GM12892 (cell line): ENCODE data around the gene AHRR.

ENCODE experiments used
- POLR2A ChIP-seq: IDR thresholded peaks from 2 replicates; pipeline ENCODE4 v1.6.1; 2011; ENCODE audit warnings: low read depth, low read length, control low read depth
- POLR2AphosphoS5 ChIP-seq: IDR thresholded peaks from 2 replicates; pipeline ENCODE4 v1.6.1; 2011; ENCODE audit warnings: low read depth, low read length, control low read depth
- TAF1 ChIP-seq: IDR thresholded peaks from 2 replicates; pipeline ENCODE4 v1.6.1; 2011; ENCODE audit warnings: low read depth, mild to moderate bottlenecking, control low read depth, low read length, borderline replicate concordance

GRCh38 chr5:441996-442334, 120.5 kb downstream of the AHRR start:
- TF ChIP-seq TAF1 (no peak), POLR2A (no peak), POLR2AphosphoS5 (no peak)
